NB4 (cell line): ENCODE data around the gene RPS10.
"Not testable (repeated sequence)": the region's sequence is repeated elsewhere in the genome, so short reads cannot be mapped to it uniquely, and the experiment has no call there.

Source experiments
- DNase-seq: peaks from one replicate; pipeline ENCODE4 v3.0.0; 2010; ENCODE audit warnings: low read depth
- H3K4me3 ChIP-seq: one replicate; pipeline ENCODE4 v1.5.1; 2011; ENCODE audit warnings: mild to moderate bottlenecking, low read depth, low read length, moderate library complexity
- CTCF ChIP-seq: IDR thresholded peaks from one replicate; pipeline ENCODE4 v1.5.1; 2012; ENCODE audit warnings: low read depth, low read length
- MAX ChIP-seq: IDR thresholded peaks from 2 replicates; pipeline ENCODE4 v1.6.1; 2011; ENCODE audit warnings: low read depth, low read length
- MYC ChIP-seq: IDR thresholded peaks from 2 replicates; pipeline ENCODE4 v1.6.1; 2011; ENCODE audit warnings: low read depth, low read length
- POLR2A ChIP-seq: IDR thresholded peaks from 2 replicates; pipeline ENCODE4 v1.6.1; 2011; ENCODE audit warnings: mild to moderate bottlenecking; ENCODE audit not compliant: insufficient read length; ENCODE audit errors: extremely low read depth

RPS10 gene

GRCh38 chr6:34374069-34374468 is 51.8 kb downstream of the RPS10 start:
- TF ChIP-seq MYC (no peak), MAX (no peak), POLR2A (no peak), CTCF (no peak)
- peak; percentile 72 for DNase-seq
- H3K4me3 ChIP-seq: no peak overlapping the region

GRCh38 chr6:34373511-34373910 is 52.4 kb downstream of the RPS10 start:
- no peak overlapping the region for H3K4me3 ChIP-seq
- TF ChIP-seq MYC (no peak), POLR2A (no peak), MAX (no peak), CTCF (no peak)
- DNase-seq: no peak

- DNase-seq, H3K4me3 ChIP-seq: not testable (repeated sequence)
Observed at GRCh38 chr6:34371865-34372264, 54.0 kb downstream of the RPS10 start.

- peak; percentile 31 for DNase-seq
- no peak for TF ChIP-seq CTCF
- TF ChIP-seq MAX: no peak
- TF ChIP-seq POLR2A: no peak
- TF ChIP-seq MYC: no peak
- no peak overlapping the region for H3K4me3 ChIP-seq
Observed at GRCh38 chr6:34370361-34370760, 55.5 kb downstream of the RPS10 start.

- TF ChIP-seq CTCF (no peak), MAX (no peak), POLR2A (no peak), MYC (no peak)
- no peak overlapping the region for H3K4me3 ChIP-seq
- DNase-seq: no peak
Observed at GRCh38 chr6:34369385-34369784, 56.5 kb downstream of the RPS10 start.
